ENCODE results near the gene TMTC2.

The TMTC2 gene

GRCh38 chr12:82998509-82998908, 311.8 kb downstream of the TMTC2 start:
- H3K4me3 Mint-ChIP-seq, result no peak overlapping the region
- H3K9me3 Mint-ChIP-seq, result no peaks in the 10 kb centered on the region
- CTCF ChIA-PET, result no interaction called here
- H3K4me1 Mint-ChIP-seq, result no peaks in the 10 kb centered on the region
- no peaks in the 10 kb centered on the region for H3K36me3 Mint-ChIP-seq
- H3K27ac Mint-ChIP-seq, result no peak overlapping the region
- no peaks in the 10 kb centered on the region for H3K27me3 Mint-ChIP-seq
- no peak for DNase-seq

DNA sequence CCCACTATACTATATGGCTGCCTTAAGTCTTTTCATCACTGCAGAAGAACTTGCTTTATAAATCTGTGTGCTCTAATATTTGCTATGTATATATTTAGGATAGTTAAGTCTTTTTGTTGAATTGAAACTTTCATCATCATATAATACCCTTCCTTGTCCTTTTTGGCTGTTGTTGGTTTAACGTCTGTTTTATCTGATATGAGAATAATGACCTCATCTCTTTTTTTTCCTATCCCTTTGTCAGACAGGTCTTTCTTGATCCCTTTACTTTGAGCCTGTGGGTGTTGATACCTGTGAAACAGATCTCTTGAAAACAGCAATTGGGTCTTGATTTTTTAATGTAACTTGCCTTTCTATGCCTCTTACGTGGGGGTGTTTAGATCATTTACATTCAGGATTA, 316.3 kb downstream of the TMTC2 start:
- Mint-ChIP-seq H3K9me3 (peaks cover under 1% of the 10 kb centered on the region), H3K27me3 (no peaks in the 10 kb centered on the region), H3K27ac (no peak overlapping the region), H3K4me3 (no peak overlapping the region), H3K4me1 (no peaks in the 10 kb centered on the region), H3K36me3 (no peaks in the 10 kb centered on the region)
- CTCF ChIA-PET, result no interaction called here
- DNase-seq, result no peak

- Mint-ChIP-seq H3K27me3 (no peaks in the 10 kb centered on the region), H3K4me3 (no peak overlapping the region), H3K27ac (no peak overlapping the region), H3K36me3 (peaks cover 3% of the 10 kb centered on the region), H3K4me1 (no peaks in the 10 kb centered on the region), H3K9me3 (peaks cover 13% of the 10 kb centered on the region)
- CTCF ChIA-PET, result no interaction called here
- DNase-seq, result no peak
Observed at GRCh38 chr12:83005534-83006197, 319.0 kb downstream of the TMTC2 start.

- CTCF ChIA-PET, result no interaction called here
- DNase-seq, result no peak
- H3K4me1 Mint-ChIP-seq, result no peaks in the 10 kb centered on the region
Observed at GRCh38 chr12:83008703-83009102, 322.0 kb downstream of the TMTC2 start.

DNA sequence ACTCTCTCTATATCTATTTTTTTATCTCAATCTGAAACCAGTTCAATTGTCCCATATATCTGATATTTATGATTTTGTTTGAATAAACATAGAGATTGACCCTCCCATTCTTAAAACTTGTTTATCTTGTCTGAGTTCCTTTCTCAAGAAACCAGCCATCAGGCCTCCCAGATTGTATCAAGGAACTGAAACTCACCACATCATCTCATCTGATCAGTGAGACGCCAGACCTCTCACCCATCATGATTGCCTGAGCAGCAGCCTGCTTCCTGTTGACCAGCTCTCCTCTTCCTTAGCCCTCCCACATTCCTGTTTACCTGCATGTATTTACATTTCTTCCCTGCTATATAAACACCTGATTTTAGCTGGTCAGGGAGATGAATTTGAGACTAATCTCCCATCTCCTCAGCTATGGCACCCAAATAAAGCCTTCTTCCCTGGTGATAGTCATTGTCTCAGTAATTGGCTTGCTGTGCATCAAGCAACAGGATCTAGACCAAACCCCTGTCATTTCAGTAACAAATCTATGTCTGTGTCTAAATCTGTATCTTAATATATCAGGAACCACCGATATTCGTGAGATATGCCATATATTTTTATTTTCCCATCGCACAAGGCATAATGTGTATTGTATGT, 323.6 kb downstream of the TMTC2 start:
- Mint-ChIP-seq H3K9me3 (peaks cover 19% of the 10 kb centered on the region), H3K27me3 (no peaks in the 10 kb centered on the region), H3K36me3 (peaks cover 3% of the 10 kb centered on the region), H3K4me3 (no peak overlapping the region), H3K4me1 (no peaks in the 10 kb centered on the region), H3K27ac (no peak overlapping the region)
- DNase-seq, result no peak
- CTCF ChIA-PET, result no interaction called here

More at GRCh38 chr12:83008703-83009102, 322.0 kb downstream of the TMTC2 start:
- no peak overlapping the region for H3K27ac Mint-ChIP-seq
- H3K9me3 Mint-ChIP-seq, result peaks cover 19% of the 10 kb centered on the region
- no peak overlapping the region for H3K4me3 Mint-ChIP-seq
- peaks cover 3% of the 10 kb centered on the region for H3K36me3 Mint-ChIP-seq
- H3K27me3 Mint-ChIP-seq, result no peaks in the 10 kb centered on the region

DNA sequence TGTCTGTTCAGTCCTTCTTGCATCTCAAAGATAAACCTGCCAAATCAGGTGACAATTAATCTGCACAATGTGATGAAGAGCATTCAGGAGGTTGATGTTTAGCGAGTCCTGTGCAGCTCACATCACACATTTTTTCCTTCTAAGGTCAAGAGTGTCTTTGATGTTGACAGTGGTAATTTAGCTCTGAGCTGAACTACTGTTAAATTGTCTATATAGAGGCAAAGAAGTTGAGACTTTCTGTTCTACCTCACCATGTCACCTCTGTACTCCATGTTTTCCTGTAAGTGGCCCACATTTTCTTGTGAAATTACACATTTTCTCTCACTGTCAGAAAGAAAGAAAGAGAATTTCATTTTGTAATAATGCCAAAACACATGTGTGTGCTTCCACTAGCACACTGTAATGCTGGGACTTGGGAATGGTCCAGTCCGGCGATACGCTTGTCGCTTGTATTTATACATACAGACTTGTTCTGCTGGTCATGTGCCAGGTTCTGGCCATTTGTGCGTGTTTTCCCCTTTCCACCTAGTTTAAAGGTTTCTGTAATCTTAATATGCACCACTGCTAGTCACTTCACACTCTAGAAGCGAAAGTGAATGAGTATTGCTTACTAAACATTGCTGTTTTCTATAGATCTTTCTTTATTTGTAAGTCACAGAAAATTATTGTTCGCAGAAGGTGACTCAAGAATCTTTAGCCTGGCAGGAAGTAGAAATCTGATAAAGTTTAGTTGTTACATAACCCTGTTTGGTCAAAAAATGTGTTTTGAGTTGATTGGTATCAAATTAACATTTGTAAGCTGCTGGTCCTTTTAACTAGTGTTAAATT, 328.9 kb downstream of the TMTC2 start:
- H3K36me3 Mint-ChIP-seq, result no peaks in the 10 kb centered on the region
- no peaks in the 10 kb centered on the region for H3K4me1 Mint-ChIP-seq
- CTCF ChIA-PET, result no interaction called here
- H3K27me3 Mint-ChIP-seq, result no peaks in the 10 kb centered on the region
- no peak for DNase-seq
- no peak overlapping the region for H3K27ac Mint-ChIP-seq
- no peak overlapping the region for H3K4me3 Mint-ChIP-seq
- peaks cover 6% of the 10 kb centered on the region for H3K9me3 Mint-ChIP-seq

DNA sequence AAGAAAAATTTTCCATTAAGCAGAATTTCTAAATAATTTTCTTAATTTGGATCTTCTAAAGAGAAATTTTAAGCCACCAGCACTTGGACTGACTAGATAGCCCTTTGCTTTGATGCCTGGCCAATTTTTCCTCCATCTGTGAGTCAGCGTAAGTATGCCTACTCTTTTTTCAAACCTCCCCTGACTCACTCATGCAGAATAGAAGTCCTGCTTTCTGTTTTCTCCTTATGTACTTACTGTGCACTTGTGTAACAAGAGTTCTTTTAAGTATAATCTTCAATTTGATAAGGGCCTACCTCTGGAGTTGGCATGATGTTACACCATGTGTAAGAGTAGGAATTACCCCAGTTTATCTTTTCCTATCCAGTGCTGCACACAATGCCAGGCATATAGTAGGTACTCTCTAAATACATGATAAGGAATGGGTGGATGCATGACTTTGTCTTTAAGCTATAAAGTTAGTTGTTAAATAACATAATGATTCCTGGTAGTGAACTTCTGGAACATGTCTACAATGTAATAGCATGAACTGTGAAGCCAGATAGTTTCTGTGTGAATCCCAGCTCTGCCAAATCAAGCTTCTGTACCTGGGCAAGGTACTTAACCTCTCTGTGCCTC, 329.6 kb downstream of the TMTC2 start:
- Mint-ChIP-seq H3K4me3 (no peak overlapping the region), H3K27me3 (no peaks in the 10 kb centered on the region), H3K27ac (no peak overlapping the region), H3K4me1 (no peaks in the 10 kb centered on the region), H3K9me3 (peaks cover 3% of the 10 kb centered on the region), H3K36me3 (no peaks in the 10 kb centered on the region)
- no peak for DNase-seq
- CTCF ChIA-PET, result no interaction called here

- Mint-ChIP-seq H3K27me3 (no peaks in the 10 kb centered on the region), H3K4me3 (no peak overlapping the region), H3K4me1 (no peaks in the 10 kb centered on the region), H3K9me3 (no peaks in the 10 kb centered on the region), H3K27ac (no peak overlapping the region), H3K36me3 (no peaks in the 10 kb centered on the region)
- CTCF ChIA-PET, result no interaction called here
- DNase-seq, result no peak
Observed at GRCh38 chr12:83016991-83017390, 330.3 kb downstream of the TMTC2 start.

DNA sequence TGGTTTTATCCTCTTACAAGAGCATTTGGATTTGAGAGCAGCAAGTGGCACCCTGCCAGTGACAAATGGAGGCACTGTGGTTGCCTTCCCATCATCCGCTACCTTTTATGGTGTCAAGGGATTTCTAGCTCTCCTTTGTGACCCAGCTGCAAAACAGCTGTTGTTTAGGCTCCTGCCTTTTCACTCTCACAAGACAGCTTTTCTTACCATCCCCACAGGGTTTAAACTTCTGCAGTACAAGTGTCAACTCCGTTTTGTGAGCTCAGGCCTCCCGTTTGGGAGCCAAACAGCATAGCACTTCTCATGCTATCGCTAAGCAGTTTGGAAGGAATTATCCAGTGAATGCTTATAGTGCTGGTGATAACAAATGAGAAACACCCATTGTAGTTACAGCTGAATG, 331.4 kb downstream of the TMTC2 start:
- Mint-ChIP-seq H3K27me3 (no peaks in the 10 kb centered on the region), H3K4me3 (no peak overlapping the region), H3K9me3 (no peaks in the 10 kb centered on the region), H3K4me1 (no peaks in the 10 kb centered on the region), H3K36me3 (no peaks in the 10 kb centered on the region), H3K27ac (no peak overlapping the region)
- DNase-seq, result no peak
- CTCF ChIA-PET, result no interaction called here

- no peaks in the 10 kb centered on the region for H3K27me3 Mint-ChIP-seq
- H3K4me3 Mint-ChIP-seq, result no peak overlapping the region
- no peaks in the 10 kb centered on the region for H3K9me3 Mint-ChIP-seq
- no peaks in the 10 kb centered on the region for H3K36me3 Mint-ChIP-seq
- no peak for DNase-seq
- H3K4me1 Mint-ChIP-seq, result no peaks in the 10 kb centered on the region
- no peak overlapping the region for H3K27ac Mint-ChIP-seq
- CTCF ChIA-PET, result no interaction called here
Observed at GRCh38 chr12:83027021-83027723, 340.5 kb downstream of the TMTC2 start.

DNA sequence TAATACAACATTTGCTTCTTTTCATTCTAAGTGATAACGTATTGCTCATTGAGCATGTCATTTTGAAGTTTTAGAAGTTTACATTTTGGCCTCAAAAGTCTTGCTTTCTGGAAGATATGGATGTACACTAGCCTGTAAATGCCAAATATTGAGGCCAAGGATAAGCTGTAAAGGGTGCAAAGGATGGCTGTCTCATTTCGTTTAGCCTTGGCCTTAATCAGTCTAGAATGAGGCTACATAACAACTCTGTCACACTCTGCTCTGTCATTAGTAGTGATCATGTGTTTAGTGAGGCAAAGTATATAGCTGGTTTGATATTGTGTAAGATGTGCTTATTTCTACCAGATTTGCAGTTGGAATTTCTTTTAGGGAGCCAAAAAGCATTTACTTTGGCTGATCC, 344.5 kb downstream of the TMTC2 start:
- H3K4me3 Mint-ChIP-seq, result no peak overlapping the region
- no peaks in the 10 kb centered on the region for H3K27me3 Mint-ChIP-seq
- H3K9me3 Mint-ChIP-seq, result no peaks in the 10 kb centered on the region
- H3K36me3 Mint-ChIP-seq, result no peaks in the 10 kb centered on the region
- H3K4me1 Mint-ChIP-seq, result no peaks in the 10 kb centered on the region
- DNase-seq, result no peak
- no peak overlapping the region for H3K27ac Mint-ChIP-seq
- CTCF ChIA-PET, result no interaction called here

DNA sequence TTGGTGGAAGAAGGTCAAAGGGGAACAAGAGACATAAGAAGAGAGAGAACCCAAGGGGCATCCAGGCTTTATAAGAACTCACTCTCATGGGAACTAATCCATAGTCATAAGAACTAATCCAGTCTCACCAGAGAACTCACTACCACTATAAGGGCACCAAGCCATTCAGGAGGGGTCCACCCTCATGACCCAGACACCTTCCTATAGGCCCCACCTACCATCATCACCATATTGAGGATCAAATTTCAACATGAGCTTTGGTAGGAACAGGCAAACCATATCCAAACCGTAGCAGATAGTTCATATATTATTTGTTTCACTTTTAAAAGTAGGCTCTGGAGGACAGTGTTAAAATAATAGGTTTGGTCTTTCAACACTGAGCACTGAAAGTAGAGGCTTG, 350.1 kb downstream of the TMTC2 start:
- CTCF ChIA-PET, result no interaction called here
- H3K36me3 Mint-ChIP-seq, result no peaks in the 10 kb centered on the region
- no peaks in the 10 kb centered on the region for H3K9me3 Mint-ChIP-seq
- H3K4me3 Mint-ChIP-seq, result no peak overlapping the region
- H3K27me3 Mint-ChIP-seq, result no peaks in the 10 kb centered on the region
- H3K27ac Mint-ChIP-seq, result no peak overlapping the region
- no peaks in the 10 kb centered on the region for H3K4me1 Mint-ChIP-seq
- DNase-seq, result no peak

- no peak for DNase-seq
- no peaks in the 10 kb centered on the region for H3K27me3 Mint-ChIP-seq
- H3K4me3 Mint-ChIP-seq, result no peak overlapping the region
- no peaks in the 10 kb centered on the region for H3K9me3 Mint-ChIP-seq
- no peaks in the 10 kb centered on the region for H3K36me3 Mint-ChIP-seq
- no peak overlapping the region for H3K27ac Mint-ChIP-seq
- no peaks in the 10 kb centered on the region for H3K4me1 Mint-ChIP-seq
- CTCF ChIA-PET, result no interaction called here
Observed at GRCh38 chr12:83039413-83039812, 352.7 kb downstream of the TMTC2 start.

GRCh38 chr12:83040339-83040738, 353.6 kb downstream of the TMTC2 start:
- H3K36me3 Mint-ChIP-seq, result no peaks in the 10 kb centered on the region
- no peak overlapping the region for H3K27ac Mint-ChIP-seq
- no peaks in the 10 kb centered on the region for H3K27me3 Mint-ChIP-seq
- no peaks in the 10 kb centered on the region for H3K9me3 Mint-ChIP-seq
- no peaks in the 10 kb centered on the region for H3K4me1 Mint-ChIP-seq
- CTCF ChIA-PET, result no interaction called here
- DNase-seq, result no peak
- H3K4me3 Mint-ChIP-seq, result no peak overlapping the region
